NCI-H1417 (cell line): ENCODE data around the gene CP.
"Not testable (repeated sequence)": the region's sequence is repeated elsewhere in the genome, so short reads cannot be mapped to it uniquely, and the experiment has no call there.

Experiments used
- DNase-seq, 3 experiments: peaks; one replicate each; lab custom pipeline; 2025; lab: John Stamatoyannopoulos, UW

CP gene

DNA sequence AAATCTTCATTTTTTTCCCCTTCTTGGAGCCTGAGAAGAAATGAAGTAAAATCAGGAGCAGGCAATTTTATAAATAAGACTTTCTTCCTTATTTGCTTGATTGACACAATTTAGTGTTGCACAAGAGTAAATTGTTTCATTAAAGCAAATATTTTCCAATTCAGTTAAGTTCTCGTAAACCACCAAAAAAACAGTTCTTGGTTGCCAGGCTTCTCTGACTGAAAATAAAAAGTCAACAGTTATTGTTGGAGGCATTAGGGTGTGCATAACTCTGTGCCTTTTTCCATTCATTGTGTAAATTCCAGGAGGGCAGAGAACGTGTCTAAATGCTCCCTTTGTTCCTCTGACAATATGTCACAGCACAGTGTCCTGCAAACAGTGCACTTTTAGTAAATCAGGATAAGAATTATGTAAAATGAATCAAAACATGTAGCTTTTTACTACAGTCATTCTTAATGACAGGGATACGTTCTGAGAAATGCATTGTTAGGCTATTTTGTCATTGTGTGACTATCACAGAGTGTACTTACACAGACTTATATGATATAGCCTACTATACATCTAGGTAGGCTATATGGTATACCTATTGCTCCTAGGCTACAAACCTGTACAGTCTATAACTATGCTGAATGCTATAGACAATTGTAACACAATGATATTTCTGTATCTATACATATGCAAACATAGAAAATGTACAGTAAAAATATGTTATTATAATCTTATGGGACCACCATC lies at the start of gene CP:
Gene CP, minus strand, starts transcription at position 47 of the 735 bp plus-strand sequence. Its CDS starts 37 bp downstream, at position 10.
- peak in 1 of 3 experiments; percentile 34 for DNase-seq

DNA sequence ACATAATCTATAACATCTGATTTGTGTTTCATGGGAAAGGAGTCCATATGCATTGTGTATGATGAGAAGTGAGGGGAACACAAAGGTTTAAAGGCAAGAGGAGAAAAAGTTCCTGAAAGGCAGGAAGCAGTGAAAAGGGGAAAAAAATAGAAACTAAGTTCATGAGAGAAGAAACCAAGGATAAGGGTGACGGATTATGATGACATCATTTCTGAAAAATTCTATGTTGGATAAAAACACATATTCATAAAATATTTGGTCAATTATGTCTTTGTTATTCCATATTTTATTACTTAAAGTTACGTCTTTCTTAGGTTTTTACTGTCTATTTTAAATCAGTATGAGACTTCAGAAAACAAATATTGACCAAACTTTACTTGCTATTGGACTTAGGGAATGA lies 48.6 kb upstream of the CP start:
- no peak for DNase-seq

DNA sequence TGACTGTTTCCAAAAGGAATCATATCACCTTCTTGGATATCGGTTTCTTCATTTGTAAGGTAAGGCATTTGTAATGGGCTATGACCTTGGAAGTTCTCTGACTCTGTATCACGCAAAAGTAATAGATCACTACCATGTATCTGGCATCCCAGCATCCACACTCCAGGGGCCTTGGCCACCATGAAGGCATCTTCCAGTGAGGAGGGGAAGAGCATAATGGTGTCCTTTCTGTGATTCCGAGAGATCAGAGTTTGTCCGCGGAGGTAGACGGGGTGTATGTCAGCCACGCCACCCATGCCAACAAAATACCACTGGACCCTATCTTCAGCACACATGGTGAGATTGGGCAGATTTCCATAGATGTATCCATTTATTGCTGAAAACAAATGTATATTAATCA lies 48.1 kb upstream of the CP start:
- DNase-seq = no peak

DNA sequence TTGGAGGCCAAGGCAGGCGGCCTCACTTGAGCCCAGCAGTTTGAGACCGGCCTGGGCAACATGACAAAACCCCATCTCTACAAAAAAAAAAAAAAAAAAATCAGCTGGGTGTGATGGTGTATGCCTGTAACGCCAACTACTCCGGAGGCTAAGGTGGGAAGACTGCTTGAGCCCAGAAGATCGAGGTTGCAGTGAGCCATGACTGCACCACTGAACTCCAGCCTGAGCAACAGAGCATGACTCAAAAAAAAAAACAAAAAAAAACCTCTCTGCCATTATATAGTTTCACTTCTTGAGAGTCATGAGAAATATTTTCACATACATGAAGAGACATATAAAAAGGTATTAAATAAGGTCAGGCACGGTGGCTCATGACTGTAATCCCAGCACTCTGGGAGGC lies 45.9 kb upstream of the CP start:
- DNase-seq = no peak

DNA sequence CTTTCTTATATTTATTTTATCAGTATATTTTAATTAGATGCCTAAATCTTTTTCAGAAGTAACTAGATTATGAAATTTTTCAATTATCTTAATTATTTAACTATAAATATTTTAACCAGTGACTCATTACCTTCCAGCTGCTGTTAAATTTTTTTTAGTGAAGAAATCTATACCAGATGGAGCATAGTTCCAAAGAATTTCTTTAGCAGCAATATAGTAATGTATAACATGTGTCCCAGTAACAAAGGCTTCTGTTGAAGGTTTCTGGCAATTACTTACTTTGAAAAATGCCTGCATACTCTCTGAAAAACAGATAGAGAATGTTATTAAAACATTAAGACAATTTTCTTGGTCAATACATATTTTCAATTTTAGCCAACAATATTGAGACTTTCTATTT lies 45.1 kb upstream of the CP start:
- DNase-seq = no peak

DNA sequence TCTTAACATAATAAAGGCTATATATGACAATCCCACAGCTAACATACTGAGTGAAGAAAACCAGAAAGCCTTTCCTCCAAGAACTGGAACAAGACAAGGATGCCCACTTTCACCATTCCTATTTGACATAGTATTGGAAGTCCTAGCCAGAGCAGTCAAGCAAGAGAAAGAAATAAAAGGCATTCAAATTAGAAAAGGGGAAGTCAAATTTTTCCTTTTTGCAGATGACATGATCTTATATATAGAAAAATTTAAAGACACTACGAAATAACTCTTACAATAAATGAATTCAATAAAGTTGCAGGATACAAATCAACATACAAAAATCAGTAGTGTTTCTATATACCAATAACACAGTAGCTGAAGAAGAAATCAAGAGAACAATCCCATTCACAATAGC lies 42.2 kb upstream of the CP start:
- DNase-seq = no peak

DNA sequence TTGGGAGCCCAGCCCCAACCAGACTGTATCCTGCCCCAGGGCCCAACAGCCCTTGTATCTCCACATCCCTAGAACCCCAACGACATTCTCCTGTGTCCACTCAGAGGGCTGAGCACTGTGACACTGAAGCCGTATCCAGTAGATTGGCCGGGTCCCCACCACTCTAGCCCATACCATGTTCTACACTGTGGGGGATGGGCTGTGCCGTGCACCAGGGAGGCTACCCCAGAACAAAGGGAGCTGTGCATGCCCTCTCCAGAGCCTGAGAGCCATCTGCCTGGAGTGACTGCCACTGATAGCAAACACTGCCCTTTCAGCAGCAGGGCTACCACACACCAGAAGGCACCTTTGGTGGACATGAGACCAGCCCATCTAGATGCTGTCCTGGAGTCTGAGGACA lies 37.1 kb upstream of the CP start:
- DNase-seq = no peak

DNA sequence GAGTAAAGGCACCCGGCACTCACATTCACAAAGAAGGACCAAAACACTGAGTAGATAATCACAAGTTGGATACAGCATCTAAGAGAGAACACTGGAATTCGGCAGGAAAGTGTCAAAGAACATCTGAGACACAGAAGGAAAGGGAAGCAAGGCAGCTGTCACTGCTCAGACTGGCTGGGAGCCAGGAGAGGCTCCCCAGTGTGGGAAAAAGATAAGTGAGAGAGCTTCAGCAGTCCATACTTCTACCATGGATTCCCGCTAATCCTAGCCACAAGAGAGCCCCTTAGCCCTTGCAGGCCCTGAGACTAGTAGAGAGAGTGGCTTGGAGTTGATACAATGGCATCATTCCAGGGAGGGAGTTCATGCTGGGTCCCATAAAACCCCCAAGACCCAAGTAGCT lies 36.7 kb upstream of the CP start:
- peak in 1 of 3 experiments; percentile 52 for DNase-seq

DNA sequence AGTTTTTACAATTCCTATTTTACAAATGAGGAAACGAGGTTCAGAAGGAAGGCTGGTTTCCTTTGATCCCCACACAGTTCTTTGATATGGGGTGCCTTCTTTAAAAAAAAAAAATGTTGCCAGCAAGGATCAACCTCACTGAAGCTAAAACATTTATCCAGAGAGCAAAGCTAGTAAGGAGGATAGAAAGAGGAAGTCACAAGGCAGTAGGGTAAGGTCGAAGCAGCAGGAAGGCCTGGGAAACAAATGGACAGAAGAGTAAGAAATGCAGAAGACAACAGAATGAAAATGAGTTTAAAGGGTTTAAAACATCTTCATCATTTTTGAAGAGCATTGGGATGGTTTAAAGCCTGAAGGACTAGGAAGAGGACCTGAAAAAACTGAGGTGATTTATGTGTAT lies 30.6 kb upstream of the CP start:
- DNase-seq = no peak

DNA sequence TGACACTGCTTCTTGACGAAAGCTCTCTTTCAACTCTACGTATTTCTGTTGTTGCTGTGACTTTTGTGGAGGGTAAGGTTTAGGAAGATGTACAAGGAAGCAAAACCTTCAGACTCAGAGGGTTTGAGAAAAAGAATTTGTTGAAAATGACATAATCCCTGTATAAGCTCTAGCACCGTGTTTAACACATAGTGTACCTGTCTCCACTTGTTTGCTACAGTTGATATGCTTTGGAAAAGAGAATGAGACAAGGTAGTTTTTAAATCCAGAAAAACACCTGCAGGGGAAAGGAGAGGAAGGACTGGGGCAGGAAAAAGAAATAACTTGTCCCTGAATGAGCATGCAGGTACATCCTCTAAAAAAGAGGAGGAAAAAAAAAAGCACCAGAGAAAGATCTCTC lies 29.6 kb upstream of the CP start:
- no peak for DNase-seq

DNA sequence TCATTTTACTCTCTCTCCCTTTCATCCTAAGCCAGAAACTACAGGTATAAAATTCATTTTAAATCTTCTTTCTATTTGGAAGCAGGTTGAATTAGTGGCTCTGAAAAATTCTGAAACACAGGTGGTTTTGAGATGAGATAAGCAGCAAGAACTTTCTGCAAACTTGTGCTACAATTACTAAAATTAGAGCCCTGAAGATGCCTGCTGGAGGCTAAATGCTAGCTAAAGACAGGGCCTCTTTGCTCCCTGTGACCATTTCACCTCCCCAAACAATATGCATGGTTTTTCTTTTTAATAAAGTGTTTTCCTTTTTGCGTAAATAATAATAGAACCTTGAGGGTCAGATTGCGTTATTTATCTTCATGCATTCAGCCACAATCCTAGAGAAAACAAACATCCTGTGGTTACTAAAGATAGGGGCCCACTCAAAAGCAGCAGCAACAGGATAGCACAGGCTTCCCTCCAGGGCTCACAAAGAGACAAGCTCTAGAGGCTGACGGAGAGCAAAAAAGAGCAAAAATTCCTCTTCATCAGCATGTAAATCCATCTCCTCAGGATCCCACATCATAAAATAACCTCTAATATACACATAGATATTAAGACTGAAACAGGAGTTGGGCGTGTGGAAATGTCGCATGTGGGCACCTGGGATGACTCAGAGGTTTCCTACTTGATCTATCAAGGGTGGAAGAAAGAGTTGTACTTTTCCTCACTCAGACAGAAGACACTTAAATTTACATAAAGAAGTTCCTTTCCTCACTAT lies 26.5 kb upstream of the CP start:
- DNase-seq = peak in 1 of 3 experiments; percentile 54

DNA sequence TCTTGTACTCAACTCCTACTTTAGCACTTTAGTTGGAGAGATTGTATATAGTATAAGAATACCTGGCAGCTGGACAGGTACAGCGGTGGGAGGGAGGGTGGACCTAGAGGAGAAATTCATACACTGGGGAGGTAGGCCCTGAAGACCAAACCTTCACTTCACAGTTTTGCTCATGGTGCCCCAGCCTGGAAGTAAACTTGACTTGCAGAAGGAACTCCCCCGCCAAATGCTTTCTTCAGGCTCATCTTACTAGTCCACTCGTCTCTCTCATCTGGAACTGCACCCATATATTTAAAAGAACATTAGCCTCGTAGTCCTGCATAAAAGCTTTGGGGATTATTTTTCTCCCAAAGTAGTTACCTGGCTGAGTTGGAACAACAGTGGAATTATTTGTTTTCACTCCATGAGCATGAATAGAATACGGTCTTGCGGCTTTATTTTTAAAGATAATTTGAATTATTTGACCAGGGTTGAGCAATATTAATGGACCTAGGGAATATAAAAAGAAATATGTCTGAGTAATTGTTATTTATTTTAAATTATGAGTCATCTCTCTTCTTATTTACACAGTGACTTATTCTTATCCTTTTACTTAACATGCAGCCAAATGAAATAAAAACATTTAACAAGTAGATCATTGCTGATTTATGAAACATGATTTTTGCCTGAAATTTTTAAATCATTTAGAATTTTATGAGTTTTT lies 25.5 kb upstream of the CP start:
- peak in 1 of 3 experiments; percentile 38 for DNase-seq

DNA sequence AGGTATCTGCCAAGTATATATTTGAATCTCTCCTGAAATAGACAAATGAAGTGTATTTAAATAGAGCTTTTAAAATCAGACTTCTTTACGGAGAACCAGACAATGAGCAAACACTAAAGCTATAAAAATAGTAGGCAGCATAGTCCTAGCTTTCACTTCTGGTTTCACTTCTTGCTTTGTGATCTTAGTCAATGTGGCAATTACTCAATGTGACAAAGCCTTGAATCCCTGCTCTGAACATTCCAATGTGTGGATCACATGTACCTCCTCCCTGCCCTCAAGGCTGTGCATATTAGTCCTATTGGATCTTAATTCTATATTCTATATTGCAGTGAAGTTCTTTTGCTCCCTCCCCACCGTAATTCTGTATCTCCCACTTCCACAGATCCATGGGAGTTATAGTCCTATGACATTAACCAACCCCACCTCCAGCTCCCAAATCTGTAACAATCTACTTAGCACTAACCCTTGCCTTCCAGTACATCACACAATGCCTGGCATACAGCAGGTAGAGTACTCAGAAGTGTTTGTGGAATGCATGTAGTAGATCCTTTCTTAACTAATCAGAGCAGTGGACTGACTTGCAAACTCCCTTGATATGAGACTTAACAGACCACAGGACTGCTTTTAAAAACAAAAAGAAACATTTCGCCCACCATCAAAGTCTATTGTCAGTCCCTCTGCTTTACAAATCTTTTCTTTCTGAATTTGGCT lies 24.3 kb upstream of the CP start:
- DNase-seq = peak in 1 of 3 experiments; percentile 7

DNA sequence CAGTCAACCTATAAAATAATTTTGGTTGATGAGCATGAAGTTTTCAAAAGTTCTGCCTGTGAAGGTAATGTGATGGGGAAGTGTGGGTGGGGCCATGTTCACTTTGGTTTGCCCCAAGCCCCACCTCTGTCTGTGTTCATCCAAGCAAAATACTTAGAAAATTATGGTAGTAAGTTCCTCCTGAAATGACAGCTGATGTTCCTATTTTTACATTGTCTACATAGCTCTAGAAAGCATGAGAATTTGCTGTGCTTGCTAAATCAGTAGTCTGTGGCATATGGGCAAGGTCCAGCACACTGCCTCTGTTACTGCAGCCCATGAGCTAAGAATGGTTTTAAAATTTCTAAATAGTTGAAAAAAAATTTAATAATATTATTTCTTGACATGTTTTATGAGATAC lies 21.9 kb upstream of the CP start:
- DNase-seq = no peak

DNA sequence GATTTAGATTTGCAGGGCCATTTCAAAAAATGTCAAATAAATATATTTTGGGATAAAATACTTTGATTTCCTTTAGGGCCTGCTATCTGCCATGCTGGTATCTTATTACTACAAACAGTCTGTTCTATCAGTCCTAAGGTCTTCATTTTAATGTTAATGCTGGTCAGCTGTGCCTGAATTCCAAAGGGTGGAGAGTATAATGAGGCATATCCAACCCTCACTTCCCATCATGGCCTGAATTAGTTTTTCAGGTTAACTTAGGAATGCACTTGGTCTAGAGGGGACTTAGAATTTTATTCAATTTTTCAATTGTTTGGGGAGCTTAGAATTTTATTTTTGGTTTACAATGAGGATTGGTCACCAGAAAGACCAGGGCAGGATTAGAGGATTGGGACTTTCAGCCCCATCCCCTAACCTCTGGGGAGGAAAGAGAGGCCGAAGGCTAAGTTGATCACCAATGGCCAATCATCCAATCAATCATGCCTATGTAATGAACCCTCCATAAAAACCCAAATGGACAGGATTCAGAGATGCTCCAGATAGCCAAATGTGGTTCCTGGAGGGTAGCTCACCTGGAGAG lies 17.8 kb upstream of the CP start:
- no peak for DNase-seq

DNA sequence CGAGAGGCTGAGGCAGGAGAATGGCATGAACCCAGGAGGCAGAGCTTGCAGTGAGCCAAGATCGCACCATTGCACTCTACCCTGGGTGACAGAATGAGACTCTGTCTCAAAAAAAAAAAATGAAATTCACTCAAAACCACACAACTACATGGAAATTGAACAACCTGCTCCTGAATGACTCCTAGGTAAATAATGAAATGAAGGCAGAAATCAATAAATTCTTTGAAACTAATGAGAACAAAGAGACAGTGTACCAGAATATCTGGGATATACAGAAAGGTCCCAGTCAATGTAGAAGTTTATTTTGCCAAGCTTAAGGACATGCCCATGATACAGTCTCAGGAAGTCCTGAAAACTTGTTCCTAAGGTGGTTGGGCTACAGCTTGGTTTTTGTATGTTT lies 16.6 kb upstream of the CP start:
- DNase-seq = not testable (repeated sequence)

DNA sequence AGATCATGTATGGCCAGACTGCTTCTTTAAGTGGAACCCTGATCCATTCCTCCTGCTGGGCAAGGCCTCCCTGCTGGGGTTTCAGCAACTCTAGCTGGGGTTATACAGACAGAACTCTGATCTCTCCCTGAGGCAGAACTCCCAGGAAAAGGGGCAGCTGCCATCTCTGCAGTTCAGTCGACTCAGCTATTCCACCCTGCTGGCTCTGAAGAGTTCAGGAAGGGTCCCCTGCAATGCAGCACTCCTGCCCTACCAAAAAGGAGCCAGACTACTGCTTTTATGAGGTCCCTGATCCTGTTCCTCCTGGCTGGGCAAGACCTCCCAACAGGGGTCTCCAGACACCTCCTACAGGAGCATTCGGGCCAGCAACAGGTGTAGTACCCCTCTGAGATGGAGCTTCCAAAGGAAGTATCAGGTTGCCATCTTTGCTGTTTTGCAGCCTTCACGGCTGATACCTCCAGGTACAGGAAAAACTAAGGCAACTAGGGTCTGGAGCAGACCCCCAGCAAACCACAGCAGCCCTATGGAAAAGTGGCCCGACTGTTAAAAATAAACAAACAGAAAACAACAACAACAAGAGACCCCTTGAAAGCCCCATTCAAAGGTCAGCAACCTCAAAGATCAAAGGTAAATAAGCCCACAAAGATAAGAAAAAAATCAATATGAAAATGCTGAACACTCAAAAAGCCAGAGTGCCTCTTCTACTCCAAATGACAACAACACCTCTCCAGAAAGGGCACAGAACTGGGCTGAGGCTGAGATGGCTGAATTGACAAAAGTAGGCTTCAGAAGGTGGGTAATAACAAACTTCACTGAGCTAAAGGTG lies 14.2 kb upstream of the CP start:
- no peak for DNase-seq

DNA sequence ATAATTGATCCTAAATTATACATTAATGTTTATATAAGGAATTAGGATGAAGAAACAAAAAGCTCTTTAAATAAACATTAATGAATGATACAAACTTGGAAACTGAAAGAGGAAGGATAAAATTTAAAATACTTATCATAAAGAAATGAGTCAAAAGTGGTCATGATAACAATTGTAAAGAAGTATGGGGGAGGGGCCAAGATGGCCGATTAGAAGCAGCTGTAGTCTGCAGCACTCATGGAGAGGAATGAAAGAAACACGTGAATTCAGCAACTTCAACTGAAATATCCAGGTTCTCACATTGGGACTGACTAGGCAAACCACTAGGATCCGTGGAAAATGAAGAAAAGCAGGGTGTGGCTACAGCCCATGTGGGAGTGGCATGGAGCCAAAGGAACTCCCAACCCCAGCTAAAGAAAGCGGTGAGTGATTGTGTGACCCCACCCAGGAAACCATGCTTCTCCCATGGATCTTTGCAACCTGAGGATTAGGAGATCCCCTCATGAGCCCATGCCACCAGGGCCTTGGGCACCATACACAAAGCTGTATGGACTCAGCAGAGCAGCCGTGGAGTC lies 13.1 kb upstream of the CP start:
- DNase-seq = no peak

DNA sequence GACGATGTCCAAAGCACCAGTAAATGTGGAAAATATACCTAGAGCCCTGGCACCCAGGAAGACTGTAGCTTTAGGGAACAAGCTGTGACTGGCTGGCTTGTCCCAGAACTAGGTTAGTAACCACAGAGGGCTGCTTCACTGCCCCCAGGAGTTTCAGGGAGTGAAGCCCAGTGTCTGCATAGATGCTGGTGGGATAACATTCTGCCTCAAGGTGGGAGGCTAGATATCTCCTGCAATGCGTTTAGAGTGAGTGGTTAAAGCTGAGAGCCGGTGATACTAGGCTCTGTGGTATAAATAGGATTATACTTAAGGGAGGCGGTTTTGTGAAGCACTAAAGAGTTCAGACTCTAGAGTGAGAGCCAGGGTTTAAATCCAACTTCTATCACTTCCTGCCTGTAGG lies 11.7 kb upstream of the CP start:
- no peak for DNase-seq

DNA sequence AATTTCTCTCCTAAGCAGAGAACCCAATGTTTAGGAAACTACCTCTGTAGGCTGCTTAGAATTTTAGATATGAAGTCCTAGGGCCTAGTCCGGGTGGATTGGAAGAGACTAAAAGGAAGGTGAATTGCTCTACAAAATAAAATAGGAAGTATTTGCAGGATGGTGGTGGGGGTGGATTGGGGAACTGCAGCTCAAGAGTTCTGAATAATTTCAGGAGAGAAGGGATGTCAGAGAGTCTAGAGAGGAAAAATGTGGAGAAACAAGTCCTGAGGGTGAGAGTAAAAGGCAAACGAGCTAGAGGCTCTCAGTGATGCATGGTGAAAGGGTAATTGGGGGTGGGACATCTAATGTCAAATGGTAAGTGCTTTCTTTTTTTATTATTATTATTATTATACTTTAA lies 10.2 kb upstream of the CP start:
- DNase-seq = no peak
